GM12878 (cell line): Measurements from ENCODE around the gene SFT2D1. TPM values are rescaled to one million over a fixed set of nuclear protein-coding genes. Genes with fewer than 3 reads are reported as not detected.

Source experiments
- ATAC-seq: fragments of 200-7000 bp; cut with Tn5 transposase; 3 replicates; pipeline ENCODE4 v1.9.1; 2020; ENCODE audit warnings: mild to moderate bottlenecking, moderate library complexity
- BruUV-seq: library from RNA; stranded (reverse); fragments of 400-500 nt; replicated peaks from 2 replicates; lab custom pipeline; 2021; lab: Mats Ljungman, UMichigan
- CTCF ChIA-PET: fragments of 300-600 bp; sonication (Branson Sonifier 250); formaldehyde crosslinking; extraction: SDS; loops from one replicate; lab custom pipeline; 2021; ENCODE audit warnings: inconsistent platforms; lab: Yijun Ruan, JAX
- POLR2A ChIA-PET: fragments of 350-600 bp; formaldehyde crosslinking; extraction: SDS; loops from one replicate; lab custom pipeline; 2021; ENCODE audit warnings: inconsistent platforms; lab: Charles Lee
- RAD21 ChIA-PET: fragments of 300-600 bp; sonication (Branson Sonifier 250); formaldehyde crosslinking; loops from one replicate; lab custom pipeline; 2023; ENCODE audit warnings: antibody characterized with exemption; ENCODE audit not compliant: unreplicated experiment; lab: Charles Lee
- SMC1A ChIA-PET: fragments of 300-600 bp; sonication (Branson Sonifier 250); formaldehyde crosslinking; loops from one replicate; lab custom pipeline; 2023; ENCODE audit not compliant: unreplicated experiment, uncharacterized antibody; lab: Charles Lee
- DNase-seq: peaks from one replicate; pipeline ENCODE4 v3.0.0-alpha.2; 2011; ENCODE audit warnings: low read depth, low spot score
- FAIRE-seq: peaks from 3 replicates; lab custom pipeline; 2011; peaks lifted over from hg19 to GRCh38; lab: Jason Lieb, UNC
- H2AFZ ChIP-seq: 2 replicates; pipeline ENCODE4 v1.6.0; 2011; ENCODE audit warnings: low read depth, low read length, control low read depth; ENCODE audit not compliant: control insufficient read depth
- H3K27ac ChIP-seq: 2 replicates; pipeline ENCODE4 v1.5.1; 2011; ENCODE audit warnings: control low read depth; ENCODE audit not compliant: control insufficient read depth, insufficient read depth
- H3K27me3 ChIP-seq, 2 experiments: replicated peaks in 1 of 2; 2 replicates each; pipeline versions ENCODE4 v1.6.0 to v1.6.1; 2011; ENCODE audit warnings: low read length in 1 of 2; ENCODE audit not compliant: control insufficient read depth in 2 of 2, insufficient read depth in 2 of 2
- H3K36me3 ChIP-seq, 2 experiments: 2 replicates each; pipeline ENCODE4 v1.5.1; 2011; ENCODE audit warnings: low read length in 1 of 2; ENCODE audit not compliant: control insufficient read depth in 2 of 2, insufficient read depth in 2 of 2
- H3K4me1 ChIP-seq: 2 replicates; pipeline ENCODE4 v1.6.1; 2011; ENCODE audit warnings: mild to moderate bottlenecking, low read length, moderate library complexity, mixed read lengths; ENCODE audit not compliant: control insufficient read depth, insufficient read depth
- H3K4me2 ChIP-seq: 2 replicates; pipeline ENCODE4 v1.6.0; 2011; ENCODE audit warnings: control low read depth; ENCODE audit not compliant: control insufficient read depth, insufficient read depth
- H3K4me3 ChIP-seq: fragments of 200-600 bp; sonication (generic); 2 replicates; pipeline ENCODE4 v1.5.1; 2016
- H3K79me2 ChIP-seq: 2 replicates; pipeline ENCODE4 v1.6.0; 2011; ENCODE audit warnings: low read length; ENCODE audit not compliant: control insufficient read depth, insufficient read depth
- H3K9ac ChIP-seq: 2 replicates; pipeline ENCODE4 v1.8.0; 2011; ENCODE audit warnings: low read length, control low read depth, mixed read lengths; ENCODE audit not compliant: control insufficient read depth, insufficient read depth
- H3K9me3 ChIP-seq: replicated peaks from 3 replicates; pipeline ENCODE4 v1.5.1; 2011; ENCODE audit warnings: mild to moderate bottlenecking, low read length; ENCODE audit not compliant: control insufficient read depth, insufficient read depth
- H4K20me1 ChIP-seq: 2 replicates; pipeline ENCODE4 v1.6.0; 2011; ENCODE audit not compliant: control insufficient read depth, insufficient read depth
- CBX5 ChIP-seq: sonication (generic); IDR thresholded peaks from 2 replicates; pipeline ENCODE4 v1.6.1; 2016; ENCODE audit warnings: low read depth, moderate library complexity, mild to moderate bottlenecking, inconsistent platforms
- HDAC6 ChIP-seq: fragments of 200-600 bp; sonication (generic); IDR thresholded peaks from one replicate; pipeline ENCODE4 v1.8.0; 2017; ENCODE audit warnings: antibody characterized with exemption; ENCODE audit not compliant: unreplicated experiment
- MTA2 ChIP-seq: fragments of 450-650 bp; IDR thresholded peaks from 2 replicates; pipeline ENCODE4 v1.6.1; 2016; ENCODE audit warnings: low read depth, mild to moderate bottlenecking, moderate library complexity
- RCOR1 ChIP-seq: conservative IDR thresholded peaks from 2 replicates; pipeline ENCODE4 v1.6.1; 2012; ENCODE audit warnings: low read depth, low read length, improper control_type of control experiment
- SIN3A ChIP-seq: IDR thresholded peaks from 2 replicates; pipeline ENCODE4 v1.6.1; 2012; ENCODE audit warnings: low read depth, low read length, improper control_type of control experiment
- SP1 ChIP-seq: IDR thresholded peaks from one replicate; pipeline ENCODE4 v1.6.1; 2011; ENCODE audit warnings: low read depth, low read length
- SPI1 ChIP-seq: IDR thresholded peaks from 2 replicates; pipeline ENCODE4 v1.6.1; 2011; ENCODE audit warnings: low read depth, mild to moderate bottlenecking, low read length, moderate library complexity, borderline replicate concordance; ENCODE audit not compliant: insufficient read depth
- TARDBP ChIP-seq: IDR thresholded peaks from 2 replicates; pipeline ENCODE4 v1.6.1; 2016; ENCODE audit warnings: borderline replicate concordance
- TCF12 ChIP-seq: IDR thresholded peaks from 2 replicates; pipeline ENCODE4 v1.6.1; 2011; ENCODE audit warnings: low read depth, mild to moderate bottlenecking, low read length
- ZNF24 ChIP-seq: fragments of 450-650 bp; IDR thresholded peaks from 2 replicates; pipeline ENCODE4 v1.6.1; 2017; ENCODE audit warnings: antibody characterized with exemption, mild to moderate bottlenecking
- WGBS: methylation state at CpG from one replicate; pipeline ENCODE4 v1.1.6; 2016; ENCODE audit warnings: low lambda C conversion rate; ENCODE audit not compliant: insufficient replicate concordance, insufficient coverage; ENCODE audit errors: missing lambda C conversion rate; 5-methylcytosine and 5-hydroxymethylcytosine counted together
- in situ Hi-C: fragments of 300-500 bp; cut with MboI; formaldehyde crosslinking; loops from 9 replicates; pipeline ENCODE4 v1.14.3; 2018; ENCODE audit warnings: mixed read lengths
- intact Hi-C: fragments of 100-400 bp; cut with micrococcal nuclease; formaldehyde crosslinking; loops from one replicate; pipeline ENCODE4 v1.14.2; 2022; ENCODE audit not compliant: unreplicated experiment
- polyA plus RNA-seq, 11 experiments: library from polyadenylated mRNA; depleted of rRNA in 4 of 11; unstranded in 6 of 11; stranded (reverse) in 5 of 11; fragments of >200 nt; fragmentation: Nextera tagmentation in 4 of 11; fragmentation: Illumina TruSeq in 1 of 11; extraction: Ambion mirVana in 4 of 11; extraction: Trizol in 1 of 11; gene quantifications; 1 replicate in 1 of 11; 2 replicates in 10 of 11; pipeline versions ENCODE4 v1.2.1 to v1.2.3, GENCODE V29; 2011 to 2016; ENCODE audit warnings: inconsistent platforms in 2 of 11, missing spikeins in 2 of 11, low read depth in 1 of 11
- total RNA-seq, 4 experiments: library from RNA; depleted of rRNA in 3 of 4; stranded (reverse); fragments of >200 nt in 3 of 4; fragmentation: Illumina TruSeq in 1 of 4; extraction: Trizol in 1 of 4; gene quantifications; 2 replicates each; pipeline versions ENCODE4 v1.2.1 to v1.2.3, GENCODE V29; 2013 to 2021
- TF ChIP-seq, protein P1 (sequence below): fragments of 450-650 bp; formaldehyde crosslinking; IDR thresholded peaks from 2 replicates; pipeline ENCODE4 v1.4.0; 2020; ENCODE audit warnings: mild to moderate bottlenecking, moderate library complexity
- TF ChIP-seq, protein P2 (sequence below): IDR thresholded peaks from 2 replicates; pipeline ENCODE4 v1.6.1; 2012; ENCODE audit warnings: improper control_type of control experiment, low read depth, low read length; ENCODE audit not compliant: insufficient replicate concordance
- TF ChIP-seq, protein P3 (sequence below): fragments of 450-650 bp; IDR thresholded peaks from 2 replicates; pipeline ENCODE4 v1.6.1; 2017; ENCODE audit warnings: antibody characterized with exemption, mild to moderate bottlenecking, moderate library complexity

The SFT2D1 gene
- total and polyA plus RNA-seq, 10 of the 15 experiments (the other 5 are each of a cell fraction or from before 2014, with no cell fraction given): 69.5 to 281 (median 124) TPM

DNA sequence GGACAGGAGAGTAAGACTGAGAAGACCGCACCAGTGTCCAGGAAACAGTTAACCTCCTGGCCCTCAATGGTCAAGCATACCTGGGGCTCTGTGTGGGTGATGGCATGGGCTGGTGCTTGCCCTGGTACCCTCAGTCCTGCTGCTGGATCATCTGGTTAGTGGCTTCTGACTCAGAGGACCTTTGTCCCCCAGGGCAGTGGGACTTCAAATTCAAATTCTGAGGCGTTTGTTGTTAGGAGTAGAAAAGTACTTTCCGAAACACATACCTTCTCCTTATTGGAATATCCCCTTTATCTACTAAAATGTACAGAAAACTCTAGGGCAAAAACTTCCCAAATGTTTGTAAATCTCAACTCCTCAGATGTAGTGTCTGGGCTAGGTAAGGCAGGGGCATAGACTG is 4.1 kb upstream of the SFT2D1 start:
- CTCF ChIA-PET: interaction anchor here (0.7 to 1.7 kb wide), 4 partner anchors 11 to 35 kb away, joined by 3 to 7 read pairs (median 4); no protein-coding TSS in a partner anchor
- Histone ChIP-seq H3K4me2 (no peak overlapping the region), H3K79me2 (peaks cover 19% of the 10 kb centered on the region), H3K9me3 (peaks cover 3% of the 10 kb centered on the region; the same call in 2 of the 3 replicates), H4K20me1 (no peaks in the 10 kb centered on the region), H3K9ac (no peak overlapping the region), H3K36me3 (no peaks in the 10 kb centered on the region), H3K27me3 (no peaks in the 10 kb centered on the region), H2AFZ (no peak overlapping the region), H3K4me3 (no peak overlapping the region), H3K4me1 (0 out of 2 replicates have a peak, but pooled peaks cover 3% of the 10 kb centered on the region), H3K27ac (no peak overlapping the region)
- intact Hi-C loops (loop anchor here (10.0 kb wide), 1 partner anchor 808 kb away; the partner anchor contains the start of gene GPR31), in situ Hi-C loops (no loop called here)
- SMC1A ChIA-PET: interaction anchor here (0.7 kb wide), 1 partner anchor 12 kb away, joined by 3 read pairs; no protein-coding TSS in a partner anchor
- BruUV-seq: no TSS peak
- RAD21 ChIA-PET: interaction anchor here (1.1 to 1.5 kb wide), 2 partner anchors 11 to 35 kb away, joined by 3 to 4 read pairs; no protein-coding TSS in a partner anchor
- TF ChIP-seq RCOR1 (no peak), TARDBP (no peak), TCF12 (no peak), MTA2 (no peak), SPI1 (no peak), SIN3A (no peak), SP1 (no peak), HDAC6 (no peak), CBX5 (no peak), ZNF24 (no peak)
- TF ChIP-seq, protein P1, sequence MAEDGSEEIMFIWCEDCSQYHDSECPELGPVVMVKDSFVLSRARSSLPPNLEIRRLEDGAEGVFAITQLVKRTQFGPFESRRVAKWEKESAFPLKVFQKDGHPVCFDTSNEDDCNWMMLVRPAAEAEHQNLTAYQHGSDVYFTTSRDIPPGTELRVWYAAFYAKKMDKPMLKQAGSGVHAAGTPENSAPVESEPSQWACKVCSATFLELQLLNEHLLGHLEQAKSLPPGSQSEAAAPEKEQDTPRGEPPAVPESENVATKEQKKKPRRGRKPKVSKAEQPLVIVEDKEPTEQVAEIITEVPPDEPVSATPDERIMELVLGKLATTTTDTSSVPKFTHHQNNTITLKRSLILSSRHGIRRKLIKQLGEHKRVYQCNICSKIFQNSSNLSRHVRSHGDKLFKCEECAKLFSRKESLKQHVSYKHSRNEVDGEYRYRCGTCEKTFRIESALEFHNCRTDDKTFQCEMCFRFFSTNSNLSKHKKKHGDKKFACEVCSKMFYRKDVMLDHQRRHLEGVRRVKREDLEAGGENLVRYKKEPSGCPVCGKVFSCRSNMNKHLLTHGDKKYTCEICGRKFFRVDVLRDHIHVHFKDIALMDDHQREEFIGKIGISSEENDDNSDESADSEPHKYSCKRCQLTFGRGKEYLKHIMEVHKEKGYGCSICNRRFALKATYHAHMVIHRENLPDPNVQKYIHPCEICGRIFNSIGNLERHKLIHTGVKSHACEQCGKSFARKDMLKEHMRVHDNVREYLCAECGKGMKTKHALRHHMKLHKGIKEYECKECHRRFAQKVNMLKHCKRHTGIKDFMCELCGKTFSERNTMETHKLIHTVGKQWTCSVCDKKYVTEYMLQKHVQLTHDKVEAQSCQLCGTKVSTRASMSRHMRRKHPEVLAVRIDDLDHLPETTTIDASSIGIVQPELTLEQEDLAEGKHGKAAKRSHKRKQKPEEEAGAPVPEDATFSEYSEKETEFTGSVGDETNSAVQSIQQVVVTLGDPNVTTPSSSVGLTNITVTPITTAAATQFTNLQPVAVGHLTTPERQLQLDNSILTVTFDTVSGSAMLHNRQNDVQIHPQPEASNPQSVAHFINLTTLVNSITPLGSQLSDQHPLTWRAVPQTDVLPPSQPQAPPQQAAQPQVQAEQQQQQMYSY (CRISPR knock-in tag): no peak
- TF ChIP-seq, protein P2, sequence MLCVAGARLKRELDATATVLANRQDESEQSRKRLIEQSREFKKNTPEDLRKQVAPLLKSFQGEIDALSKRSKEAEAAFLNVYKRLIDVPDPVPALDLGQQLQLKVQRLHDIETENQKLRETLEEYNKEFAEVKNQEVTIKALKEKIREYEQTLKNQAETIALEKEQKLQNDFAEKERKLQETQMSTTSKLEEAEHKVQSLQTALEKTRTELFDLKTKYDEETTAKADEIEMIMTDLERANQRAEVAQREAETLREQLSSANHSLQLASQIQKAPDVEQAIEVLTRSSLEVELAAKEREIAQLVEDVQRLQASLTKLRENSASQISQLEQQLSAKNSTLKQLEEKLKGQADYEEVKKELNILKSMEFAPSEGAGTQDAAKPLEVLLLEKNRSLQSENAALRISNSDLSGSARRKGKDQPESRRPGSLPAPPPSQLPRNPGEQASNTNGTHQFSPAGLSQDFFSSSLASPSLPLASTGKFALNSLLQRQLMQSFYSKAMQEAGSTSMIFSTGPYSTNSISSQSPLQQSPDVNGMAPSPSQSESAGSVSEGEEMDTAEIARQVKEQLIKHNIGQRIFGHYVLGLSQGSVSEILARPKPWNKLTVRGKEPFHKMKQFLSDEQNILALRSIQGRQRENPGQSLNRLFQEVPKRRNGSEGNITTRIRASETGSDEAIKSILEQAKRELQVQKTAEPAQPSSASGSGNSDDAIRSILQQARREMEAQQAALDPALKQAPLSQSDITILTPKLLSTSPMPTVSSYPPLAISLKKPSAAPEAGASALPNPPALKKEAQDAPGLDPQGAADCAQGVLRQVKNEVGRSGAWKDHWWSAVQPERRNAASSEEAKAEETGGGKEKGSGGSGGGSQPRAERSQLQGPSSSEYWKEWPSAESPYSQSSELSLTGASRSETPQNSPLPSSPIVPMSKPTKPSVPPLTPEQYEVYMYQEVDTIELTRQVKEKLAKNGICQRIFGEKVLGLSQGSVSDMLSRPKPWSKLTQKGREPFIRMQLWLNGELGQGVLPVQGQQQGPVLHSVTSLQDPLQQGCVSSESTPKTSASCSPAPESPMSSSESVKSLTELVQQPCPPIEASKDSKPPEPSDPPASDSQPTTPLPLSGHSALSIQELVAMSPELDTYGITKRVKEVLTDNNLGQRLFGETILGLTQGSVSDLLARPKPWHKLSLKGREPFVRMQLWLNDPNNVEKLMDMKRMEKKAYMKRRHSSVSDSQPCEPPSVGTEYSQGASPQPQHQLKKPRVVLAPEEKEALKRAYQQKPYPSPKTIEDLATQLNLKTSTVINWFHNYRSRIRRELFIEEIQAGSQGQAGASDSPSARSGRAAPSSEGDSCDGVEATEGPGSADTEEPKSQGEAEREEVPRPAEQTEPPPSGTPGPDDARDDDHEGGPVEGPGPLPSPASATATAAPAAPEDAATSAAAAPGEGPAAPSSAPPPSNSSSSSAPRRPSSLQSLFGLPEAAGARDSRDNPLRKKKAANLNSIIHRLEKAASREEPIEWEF: no peak
- TF ChIP-seq, protein P3, sequence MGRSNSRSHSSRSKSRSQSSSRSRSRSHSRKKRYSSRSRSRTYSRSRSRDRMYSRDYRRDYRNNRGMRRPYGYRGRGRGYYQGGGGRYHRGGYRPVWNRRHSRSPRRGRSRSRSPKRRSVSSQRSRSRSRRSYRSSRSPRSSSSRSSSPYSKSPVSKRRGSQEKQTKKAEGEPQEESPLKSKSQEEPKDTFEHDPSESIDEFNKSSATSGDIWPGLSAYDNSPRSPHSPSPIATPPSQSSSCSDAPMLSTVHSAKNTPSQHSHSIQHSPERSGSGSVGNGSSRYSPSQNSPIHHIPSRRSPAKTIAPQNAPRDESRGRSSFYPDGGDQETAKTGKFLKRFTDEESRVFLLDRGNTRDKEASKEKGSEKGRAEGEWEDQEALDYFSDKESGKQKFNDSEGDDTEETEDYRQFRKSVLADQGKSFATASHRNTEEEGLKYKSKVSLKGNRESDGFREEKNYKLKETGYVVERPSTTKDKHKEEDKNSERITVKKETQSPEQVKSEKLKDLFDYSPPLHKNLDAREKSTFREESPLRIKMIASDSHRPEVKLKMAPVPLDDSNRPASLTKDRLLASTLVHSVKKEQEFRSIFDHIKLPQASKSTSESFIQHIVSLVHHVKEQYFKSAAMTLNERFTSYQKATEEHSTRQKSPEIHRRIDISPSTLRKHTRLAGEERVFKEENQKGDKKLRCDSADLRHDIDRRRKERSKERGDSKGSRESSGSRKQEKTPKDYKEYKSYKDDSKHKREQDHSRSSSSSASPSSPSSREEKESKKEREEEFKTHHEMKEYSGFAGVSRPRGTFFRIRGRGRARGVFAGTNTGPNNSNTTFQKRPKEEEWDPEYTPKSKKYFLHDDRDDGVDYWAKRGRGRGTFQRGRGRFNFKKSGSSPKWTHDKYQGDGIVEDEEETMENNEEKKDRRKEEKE: no peak
- no peak for DNase-seq
- WGBS: 91% methylated on average over 3 of the region's 3 CpGs
- FAIRE-seq: no peak
- no peak for ATAC-seq
- POLR2A ChIA-PET: no interaction called here
